Testis (tissue), 3 donors: ENCODE data around the gene POR. TPM values are rescaled to one million over a fixed set of nuclear protein-coding genes. Genes with fewer than 3 reads are reported as not detected.

Source experiments
- DNase-seq: peaks from one replicate; pipeline ENCODE4 v3.0.0-alpha.2; 2019
- H3K27ac ChIP-seq, 2 donors: fragments of 200-600 bp; sonication (generic); one replicate each; pipeline ENCODE4 v1.5.1; 2019
- H3K27me3 ChIP-seq: fragments of 200-600 bp; sonication (generic); one replicate; pipeline ENCODE4 v1.5.1; 2019
- H3K36me3 ChIP-seq: fragments of 200-600 bp; sonication (generic); one replicate; pipeline ENCODE4 v1.5.1; 2017; ENCODE audit warnings: low read depth; ENCODE audit errors: missing control alignments
- H3K4me1 ChIP-seq: fragments of 200-600 bp; sonication (generic); one replicate; pipeline ENCODE4 v1.5.1; 2019
- H3K4me3 ChIP-seq, 2 donors: fragments of 200-600 bp; sonication (generic); one replicate each; pipeline ENCODE4 v1.5.1; 2017 to 2019
- H3K9me3 ChIP-seq: fragments of 200-600 bp; sonication (generic); one replicate; pipeline ENCODE4 v1.5.1; 2017
- POLR2A ChIP-seq: fragments of 450-650 bp; IDR thresholded peaks from one replicate; pipeline ENCODE4 v1.6.1; 2017; ENCODE audit warnings: antibody characterized with exemption, mild to moderate bottlenecking, moderate library complexity
- WGBS, 2 donors: methylation state at CpG; one replicate each; pipeline ENCODE4 v1.1.5; 2018; 5-methylcytosine and 5-hydroxymethylcytosine counted together
- intact Hi-C: fragments of 100-400 bp; cut with DNase I; formaldehyde crosslinking; loops from one replicate; pipeline ENCODE4 v1.15.1; 2023; ENCODE audit warnings: low total_unique reads
- polyA plus RNA-seq: library from polyadenylated mRNA; stranded (reverse); fragments of 350-450 nt; fragmentation: Illumina TruSeq; extraction: RNeasy Lipid Tissue Mini Kit (QIAGEN cat#74804); gene quantifications from one replicate; pipeline ENCODE4 v1.2.3, GENCODE V29; 2014; ENCODE audit warnings: low read depth, low replicate concordance; ENCODE audit not compliant: insufficient read depth
- total RNA-seq, 2 donors: library from RNA; depleted of rRNA; stranded (reverse); fragments of >200 nt; gene quantifications; one replicate each; pipeline ENCODE4 v1.2.3, GENCODE V29; 2016
- TF ChIP-seq, protein P1 (sequence below), 3 experiments: fragments of 450-650 bp in 2 of 3; fragments of 200-600 bp in 1 of 3; sonication (generic) in 1 of 3; IDR thresholded peaks; one replicate each; pipeline ENCODE4 v1.5.1; 2016 to 2019; ENCODE audit warnings: antibody characterized with exemption in 3 of 3, mild to moderate bottlenecking in 2 of 3, moderate library complexity in 1 of 3

POR gene
- total and polyA plus RNA-seq, 3 donors from 2014 or later, result 98.5 to 169 (median 122) TPM

- Histone ChIP-seq H3K9me3 (no peaks in the 10 kb centered on the region), H3K4me3 (no peak overlapping the region), H3K27ac (no peak overlapping the region), H3K4me1 (peaks cover 17% of the 10 kb centered on the region), H3K27me3 (no peaks in the 10 kb centered on the region), H3K36me3 (no peaks in the 10 kb centered on the region)
- intact Hi-C loops, result no loop called here
- no peak for TF ChIP-seq POLR2A
- TF ChIP-seq, protein P1, sequence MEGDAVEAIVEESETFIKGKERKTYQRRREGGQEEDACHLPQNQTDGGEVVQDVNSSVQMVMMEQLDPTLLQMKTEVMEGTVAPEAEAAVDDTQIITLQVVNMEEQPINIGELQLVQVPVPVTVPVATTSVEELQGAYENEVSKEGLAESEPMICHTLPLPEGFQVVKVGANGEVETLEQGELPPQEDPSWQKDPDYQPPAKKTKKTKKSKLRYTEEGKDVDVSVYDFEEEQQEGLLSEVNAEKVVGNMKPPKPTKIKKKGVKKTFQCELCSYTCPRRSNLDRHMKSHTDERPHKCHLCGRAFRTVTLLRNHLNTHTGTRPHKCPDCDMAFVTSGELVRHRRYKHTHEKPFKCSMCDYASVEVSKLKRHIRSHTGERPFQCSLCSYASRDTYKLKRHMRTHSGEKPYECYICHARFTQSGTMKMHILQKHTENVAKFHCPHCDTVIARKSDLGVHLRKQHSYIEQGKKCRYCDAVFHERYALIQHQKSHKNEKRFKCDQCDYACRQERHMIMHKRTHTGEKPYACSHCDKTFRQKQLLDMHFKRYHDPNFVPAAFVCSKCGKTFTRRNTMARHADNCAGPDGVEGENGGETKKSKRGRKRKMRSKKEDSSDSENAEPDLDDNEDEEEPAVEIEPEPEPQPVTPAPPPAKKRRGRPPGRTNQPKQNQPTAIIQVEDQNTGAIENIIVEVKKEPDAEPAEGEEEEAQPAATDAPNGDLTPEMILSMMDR (IDR thresholded peaks at IDR 0.05), result no peak
- 89 to 92% methylated on average over 9 of the region's 9 CpGs for WGBS, 2 donors
- DNase-seq, result no peak
Measured at GRCh38 chr7:75958802-75959543, 44.0 kb downstream of the POR start.

DNA sequence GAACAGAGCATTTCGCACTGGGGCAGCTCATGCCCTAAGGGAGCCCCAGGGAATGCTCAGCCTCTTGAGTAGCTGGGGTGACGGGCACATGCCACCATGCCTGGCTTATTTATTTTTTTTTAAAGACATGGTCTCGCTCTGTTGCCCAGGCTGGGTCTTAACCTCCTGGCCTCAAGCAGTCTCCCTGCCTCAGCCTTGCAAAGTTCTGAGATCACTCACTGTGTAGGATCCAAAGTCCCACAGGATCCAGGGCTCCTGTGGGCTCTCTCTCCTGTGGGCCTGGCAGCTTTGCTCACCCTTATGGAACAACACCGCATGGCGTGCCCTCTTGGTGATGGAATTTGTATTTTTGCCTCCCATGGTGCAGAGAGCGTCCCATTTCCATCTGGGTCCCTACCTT lies 45.4 kb downstream of the POR start:
- Histone ChIP-seq H3K4me1 (peaks cover 17% of the 10 kb centered on the region), H3K27me3 (no peaks in the 10 kb centered on the region), H3K36me3 (no peaks in the 10 kb centered on the region), H3K4me3 (no peak overlapping the region), H3K9me3 (no peaks in the 10 kb centered on the region), H3K27ac (no peak overlapping the region)
- WGBS, 2 donors, result 97 to 98% methylated on average over 6 of the region's 6 CpGs
- no peak for DNase-seq
- intact Hi-C loops, result no loop called here
- TF ChIP-seq, protein P1 (IDR thresholded peaks at IDR 0.05), result no peak
- no peak for TF ChIP-seq POLR2A

DNA sequence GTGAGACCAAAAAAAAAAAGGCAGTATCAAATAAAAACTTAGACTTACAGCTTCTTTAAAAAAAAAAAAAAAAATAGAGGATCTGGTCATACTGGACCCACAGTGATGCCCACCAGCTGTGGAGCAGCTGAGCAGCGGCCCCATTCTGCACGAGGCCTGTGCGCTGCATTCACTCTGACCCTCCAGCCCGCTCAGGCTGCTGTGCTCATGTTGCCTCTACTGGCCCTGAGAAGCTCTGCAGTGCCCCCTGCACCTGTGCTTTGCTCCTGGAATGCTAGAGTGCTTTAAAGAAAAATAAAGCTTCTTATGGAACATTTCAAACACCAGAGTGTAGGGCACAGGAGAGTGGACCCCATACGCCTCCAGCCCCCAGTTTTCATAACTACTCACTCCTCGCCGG lies 46.3 kb downstream of the POR start:
- Histone ChIP-seq H3K27ac (no peak overlapping the region), H3K4me3 (no peak overlapping the region), H3K36me3 (no peaks in the 10 kb centered on the region), H3K9me3 (no peaks in the 10 kb centered on the region), H3K4me1 (peaks cover 25% of the 10 kb centered on the region), H3K27me3 (no peaks in the 10 kb centered on the region)
- intact Hi-C loops, result no loop called here
- TF ChIP-seq, protein P1 (IDR thresholded peaks at IDR 0.05), result no peak
- TF ChIP-seq POLR2A, result no peak
- no peak for DNase-seq
- WGBS, 2 donors, result 93 to 94% methylated on average over 7 of the region's 7 CpGs

GRCh38 chr7:75962607-75963380 lies 47.8 kb downstream of the POR start:
- TF ChIP-seq POLR2A, result no peak
- TF ChIP-seq, protein P1 (IDR thresholded peaks at IDR 0.05), result no peak

More at GRCh38 chr7:75962607-75963380, 47.8 kb downstream of the POR start:
- H3K27ac ChIP-seq, result peak overlapping the region; percentile 62 to 74
- H3K9me3 ChIP-seq, result no peaks in the 10 kb centered on the region
- intact Hi-C loops, result no loop called here
- H3K4me1 ChIP-seq, result peaks cover 36% of the 10 kb centered on the region
- no peak for DNase-seq
- WGBS, 2 donors, result 34 to 39% methylated on average over 18 of the region's 18 CpGs
- no peaks in the 10 kb centered on the region for H3K36me3 ChIP-seq
- no peak overlapping the region for H3K4me3 ChIP-seq
- H3K27me3 ChIP-seq, result no peaks in the 10 kb centered on the region
